Ammon's horn (tissue), 1 donor: ENCODE measurements around the gene ZNG1F.
A peak's percentile ranks its signal among the peaks of the same experiment; 100 is the strongest.
"Not testable (repeated sequence)": the region's sequence is repeated elsewhere in the genome, so short reads cannot be mapped to it uniquely, and the experiment has no call there.

Experiments
- DNase-seq: peaks from one replicate; pipeline ENCODE4 v3.0.0-alpha.2; 2016; ENCODE audit warnings: low spot score

The ZNG1F gene

GRCh38 chr9:41123396-41123795 is 65.7 kb downstream of the ZNG1F start:
- not testable (repeated sequence) for DNase-seq

- not testable (repeated sequence) for DNase-seq
Measured at GRCh38 chr9:41120696-41121095, 68.4 kb downstream of the ZNG1F start.

GRCh38 chr9:41119719-41120118 is 69.4 kb downstream of the ZNG1F start:
- not testable (repeated sequence) for DNase-seq

- not testable (repeated sequence) for DNase-seq
Measured at GRCh38 chr9:41119311-41119710, 69.8 kb downstream of the ZNG1F start.

- DNase-seq, result not testable (repeated sequence)
Measured at GRCh38 chr9:41113348-41113747, 75.8 kb downstream of the ZNG1F start.

- not testable (repeated sequence) for DNase-seq
Measured at GRCh38 chr9:41111414-41111813, 77.7 kb downstream of the ZNG1F start.

- peak; percentile 1 for DNase-seq
Measured at GRCh38 chr9:41110913-41111312, 78.2 kb downstream of the ZNG1F start.

GRCh38 chr9:41109253-41109652 is 79.9 kb downstream of the ZNG1F start:
- not testable (repeated sequence) for DNase-seq

- not testable (repeated sequence) for DNase-seq
Measured at GRCh38 chr9:41108816-41109215, 80.3 kb downstream of the ZNG1F start.

GRCh38 chr9:41106472-41107116 is 82.5 kb downstream of the ZNG1F start:
- not testable (repeated sequence) for DNase-seq

GRCh38 chr9:41105557-41106253 is 83.4 kb downstream of the ZNG1F start:
- not testable (repeated sequence) for DNase-seq

GRCh38 chr9:41104542-41104941 is 84.6 kb downstream of the ZNG1F start:
- not testable (repeated sequence) for DNase-seq

- not testable (repeated sequence) for DNase-seq
Measured at GRCh38 chr9:41100508-41100907, 88.6 kb downstream of the ZNG1F start.

GRCh38 chr9:41098759-41099158 is 90.4 kb downstream of the ZNG1F start:
- DNase-seq, result not testable (repeated sequence)

GRCh38 chr9:41095060-41095459 is 94.1 kb downstream of the ZNG1F start:
- not testable (repeated sequence) for DNase-seq

GRCh38 chr9:41094010-41094773 is 94.9 kb downstream of the ZNG1F start:
- DNase-seq, result not testable (repeated sequence)

- DNase-seq, result not testable (repeated sequence)
Measured at GRCh38 chr9:41090922-41091321, 98.2 kb downstream of the ZNG1F start.

- not testable (repeated sequence) for DNase-seq
Measured at GRCh38 chr9:41090386-41090785, 98.7 kb downstream of the ZNG1F start.

GRCh38 chr9:41088450-41089059 is 100.6 kb downstream of the ZNG1F start:
- DNase-seq, result not testable (repeated sequence)

GRCh38 chr9:41087929-41088328 is 101.2 kb downstream of the ZNG1F start:
- not testable (repeated sequence) for DNase-seq

- peak; percentile 81 for DNase-seq
Measured at GRCh38 chr9:41087157-41087780, 101.8 kb downstream of the ZNG1F start.

- DNase-seq, result not testable (repeated sequence)
Measured at GRCh38 chr9:41086685-41087084, 102.4 kb downstream of the ZNG1F start.
